ENCODE measurements around the gene TGFBR3. TPM values are rescaled to one million over a fixed set of nuclear protein-coding genes. Genes with fewer than 3 reads are reported as not detected.

Gene TGFBR3
- total RNA-seq, 1 donor from 2014 or later = 4.9 TPM

GRCh38 chr1:91891969-91892368 is 6.0 kb upstream of the TGFBR3 start:
- no peak overlapping the region for H3K27ac Mint-ChIP-seq
- no peak for DNase-seq (ENCODE audit: low spot score, unreplicated experiment)
- H3K27me3 Mint-ChIP-seq = peaks cover 10% of the 10 kb centered on the region
- no peaks in the 10 kb centered on the region for H3K36me3 Mint-ChIP-seq (ENCODE audit: insufficient read depth)
- H3K4me3 Mint-ChIP-seq (ENCODE audit: low read depth) = no peak overlapping the region
- H3K4me1 Mint-ChIP-seq (ENCODE audit: low read depth) = peaks cover 2% of the 10 kb centered on the region
- H3K9me3 Mint-ChIP-seq (ENCODE audit: low read depth) = no peaks in the 10 kb centered on the region
- TF ChIP-seq, protein P1, sequence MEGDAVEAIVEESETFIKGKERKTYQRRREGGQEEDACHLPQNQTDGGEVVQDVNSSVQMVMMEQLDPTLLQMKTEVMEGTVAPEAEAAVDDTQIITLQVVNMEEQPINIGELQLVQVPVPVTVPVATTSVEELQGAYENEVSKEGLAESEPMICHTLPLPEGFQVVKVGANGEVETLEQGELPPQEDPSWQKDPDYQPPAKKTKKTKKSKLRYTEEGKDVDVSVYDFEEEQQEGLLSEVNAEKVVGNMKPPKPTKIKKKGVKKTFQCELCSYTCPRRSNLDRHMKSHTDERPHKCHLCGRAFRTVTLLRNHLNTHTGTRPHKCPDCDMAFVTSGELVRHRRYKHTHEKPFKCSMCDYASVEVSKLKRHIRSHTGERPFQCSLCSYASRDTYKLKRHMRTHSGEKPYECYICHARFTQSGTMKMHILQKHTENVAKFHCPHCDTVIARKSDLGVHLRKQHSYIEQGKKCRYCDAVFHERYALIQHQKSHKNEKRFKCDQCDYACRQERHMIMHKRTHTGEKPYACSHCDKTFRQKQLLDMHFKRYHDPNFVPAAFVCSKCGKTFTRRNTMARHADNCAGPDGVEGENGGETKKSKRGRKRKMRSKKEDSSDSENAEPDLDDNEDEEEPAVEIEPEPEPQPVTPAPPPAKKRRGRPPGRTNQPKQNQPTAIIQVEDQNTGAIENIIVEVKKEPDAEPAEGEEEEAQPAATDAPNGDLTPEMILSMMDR (IDR thresholded peaks at IDR 0.05; ENCODE audit: unreplicated experiment) = no peak

- peaks cover 4% of the 10 kb centered on the region for H3K4me1 Mint-ChIP-seq (ENCODE audit: low read depth)
- H3K27ac Mint-ChIP-seq = no peak overlapping the region
- TF ChIP-seq, protein P1 (IDR thresholded peaks at IDR 0.05; ENCODE audit: unreplicated experiment) = no peak
- no peak overlapping the region for H3K4me3 Mint-ChIP-seq (ENCODE audit: low read depth)
- no peak for DNase-seq (ENCODE audit: low spot score, unreplicated experiment)
- H3K36me3 Mint-ChIP-seq (ENCODE audit: insufficient read depth) = no peaks in the 10 kb centered on the region
- no peaks in the 10 kb centered on the region for H3K9me3 Mint-ChIP-seq (ENCODE audit: low read depth)
- peaks cover 14% of the 10 kb centered on the region for H3K27me3 Mint-ChIP-seq
Observed at GRCh38 chr1:91891454-91891853, 5.5 kb upstream of the TGFBR3 start.

DNA sequence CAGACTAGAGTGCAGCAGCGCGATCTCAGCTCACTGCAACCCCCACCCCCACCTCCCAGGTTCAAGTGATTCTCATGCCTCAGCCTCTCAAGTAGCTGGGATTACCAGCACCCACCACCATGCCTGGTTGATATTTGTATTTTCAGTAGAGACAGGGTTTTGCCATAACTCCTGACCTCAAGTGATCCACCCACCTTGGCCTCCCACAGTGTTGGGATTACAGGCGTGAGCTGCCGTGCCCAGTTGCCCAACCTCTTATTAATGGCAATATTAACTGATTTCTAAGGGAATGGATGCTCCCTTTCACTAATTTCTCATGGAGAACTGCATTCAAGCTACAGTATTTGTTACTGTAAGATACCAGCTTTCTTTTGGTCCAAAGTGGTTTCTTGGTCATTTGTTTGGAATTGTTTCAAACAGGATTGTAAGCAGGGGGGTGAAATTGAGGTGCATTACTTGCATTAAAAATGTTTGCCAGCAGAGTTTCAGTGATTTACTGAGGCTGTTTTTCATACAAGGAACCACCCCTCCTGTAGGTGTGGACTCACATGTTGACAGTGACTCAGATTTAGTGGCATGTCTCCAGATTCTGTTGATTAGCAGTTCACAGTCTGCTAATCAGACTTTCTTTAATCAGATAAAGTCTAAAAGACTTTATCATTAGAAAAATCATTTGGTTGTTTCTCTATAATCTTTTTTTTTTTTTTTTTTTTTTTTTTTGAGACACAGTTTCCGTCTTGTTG is 3.9 kb upstream of the TGFBR3 start:
- Mint-ChIP-seq H3K36me3 (ENCODE audit: insufficient read depth) (no peaks in the 10 kb centered on the region), H3K4me1 (ENCODE audit: low read depth) (peaks cover 5% of the 10 kb centered on the region), H3K27me3 (peaks cover 17% of the 10 kb centered on the region), H3K27ac (no peak overlapping the region), H3K4me3 (ENCODE audit: low read depth) (no peak overlapping the region), H3K9me3 (ENCODE audit: low read depth) (no peaks in the 10 kb centered on the region)
- no peak for DNase-seq (ENCODE audit: low spot score, unreplicated experiment)
- TF ChIP-seq, protein P1 (IDR thresholded peaks at IDR 0.05; ENCODE audit: unreplicated experiment) = no peak

GRCh38 chr1:91885213-91885715 is 687 bp downstream of the TGFBR3 start:
- Mint-ChIP-seq H3K9me3 (ENCODE audit: low read depth) (no peaks in the 10 kb centered on the region), H3K4me3 (ENCODE audit: low read depth) (peak overlapping the region; percentile 87), H3K4me1 (ENCODE audit: low read depth) (peaks cover 12% of the 10 kb centered on the region), H3K36me3 (ENCODE audit: insufficient read depth) (no peaks in the 10 kb centered on the region), H3K27me3 (peaks cover 37% of the 10 kb centered on the region), H3K27ac (peak overlapping the region; percentile 73)
- DNase-seq (ENCODE audit: low spot score, unreplicated experiment) = no peak
- TF ChIP-seq, protein P1 (IDR thresholded peaks at IDR 0.05; ENCODE audit: unreplicated experiment) = no peak

- DNase-seq (ENCODE audit: low spot score, unreplicated experiment) = peak; percentile 13
- H3K36me3 Mint-ChIP-seq (ENCODE audit: insufficient read depth) = no peaks in the 10 kb centered on the region
- peaks cover 12% of the 10 kb centered on the region for H3K4me1 Mint-ChIP-seq (ENCODE audit: low read depth)
- no peaks in the 10 kb centered on the region for H3K9me3 Mint-ChIP-seq (ENCODE audit: low read depth)
- H3K4me3 Mint-ChIP-seq (ENCODE audit: low read depth) = peak overlapping the region; percentile 87
- TF ChIP-seq, protein P1 (IDR thresholded peaks at IDR 0.05; ENCODE audit: unreplicated experiment) = no peak
- peak overlapping the region; percentile 73 for H3K27ac Mint-ChIP-seq
- H3K27me3 Mint-ChIP-seq = peaks cover 37% of the 10 kb centered on the region
Observed at GRCh38 chr1:91884459-91885212, 1.3 kb downstream of the TGFBR3 start.

Data from progenitor cell of endocrine pancreas (in vitro differentiated cells).